NK-92 (cell line): Measurements from ENCODE around the gene ANLN.

Experiments used
- DNase-seq: peaks from one replicate; lab custom pipeline; 2025; ENCODE audit not compliant: unreplicated experiment; lab: John Stamatoyannopoulos, UW

The ANLN gene

DNA sequence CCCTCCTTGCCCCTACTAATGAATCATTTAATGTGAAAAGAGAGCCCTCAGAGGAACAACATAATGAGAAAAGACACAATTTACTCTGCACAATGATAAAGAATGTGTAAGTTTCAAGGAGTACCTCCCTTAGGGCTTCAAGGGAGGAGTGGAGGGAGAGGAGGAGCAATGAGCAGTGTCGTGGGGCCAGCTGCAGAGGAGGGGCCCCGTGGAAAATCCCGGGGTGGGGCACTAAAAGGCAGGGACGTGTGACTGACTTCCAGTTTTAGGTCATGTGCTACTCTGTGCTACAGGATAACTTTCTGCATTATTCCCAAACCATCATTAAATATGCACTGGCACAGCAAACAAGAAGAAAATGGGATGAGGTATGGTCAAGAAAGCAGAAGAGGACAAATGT, 108.1 kb downstream of the ANLN start:
- DNase-seq = no peak
